ENCODE data around the gene GALNT16. TPM values are rescaled to one million over a fixed set of nuclear protein-coding genes. Genes with fewer than 3 reads are reported as not detected.

Gene GALNT16
- total RNA-seq, 4 donors from 2014 or later: 3.7 to 16.2 (median 6.7) TPM

DNA sequence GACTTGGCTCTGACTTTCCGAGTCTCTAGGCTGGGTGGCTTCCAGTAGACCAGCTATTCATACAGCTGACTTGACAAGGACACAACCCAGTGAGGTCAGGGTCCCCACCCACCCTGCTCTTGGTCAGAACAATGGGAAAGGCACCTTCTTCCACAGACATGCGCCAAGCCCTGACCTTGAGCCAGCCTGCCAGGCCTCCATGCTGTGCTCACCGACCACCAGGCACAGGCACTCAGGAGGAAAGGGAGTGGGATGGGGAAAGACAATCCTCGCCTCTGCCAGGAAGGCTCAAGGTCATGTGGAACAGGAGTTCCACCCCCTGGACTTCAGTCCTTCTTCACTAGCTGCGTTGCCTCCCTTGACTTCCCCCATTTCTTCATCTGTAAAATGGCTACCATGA, 31.4 kb downstream of the GALNT16 start:
- no peak overlapping the region for H3K27ac ChIP-seq
- H3K9me3 ChIP-seq: no peaks in the 10 kb centered on the region
- TF ChIP-seq POLR2A (IDR thresholded peaks at IDR 0.05): no peak
- no peak for TF ChIP-seq EP300 (IDR thresholded peaks at IDR 0.05)
- TF ChIP-seq, protein P1, sequence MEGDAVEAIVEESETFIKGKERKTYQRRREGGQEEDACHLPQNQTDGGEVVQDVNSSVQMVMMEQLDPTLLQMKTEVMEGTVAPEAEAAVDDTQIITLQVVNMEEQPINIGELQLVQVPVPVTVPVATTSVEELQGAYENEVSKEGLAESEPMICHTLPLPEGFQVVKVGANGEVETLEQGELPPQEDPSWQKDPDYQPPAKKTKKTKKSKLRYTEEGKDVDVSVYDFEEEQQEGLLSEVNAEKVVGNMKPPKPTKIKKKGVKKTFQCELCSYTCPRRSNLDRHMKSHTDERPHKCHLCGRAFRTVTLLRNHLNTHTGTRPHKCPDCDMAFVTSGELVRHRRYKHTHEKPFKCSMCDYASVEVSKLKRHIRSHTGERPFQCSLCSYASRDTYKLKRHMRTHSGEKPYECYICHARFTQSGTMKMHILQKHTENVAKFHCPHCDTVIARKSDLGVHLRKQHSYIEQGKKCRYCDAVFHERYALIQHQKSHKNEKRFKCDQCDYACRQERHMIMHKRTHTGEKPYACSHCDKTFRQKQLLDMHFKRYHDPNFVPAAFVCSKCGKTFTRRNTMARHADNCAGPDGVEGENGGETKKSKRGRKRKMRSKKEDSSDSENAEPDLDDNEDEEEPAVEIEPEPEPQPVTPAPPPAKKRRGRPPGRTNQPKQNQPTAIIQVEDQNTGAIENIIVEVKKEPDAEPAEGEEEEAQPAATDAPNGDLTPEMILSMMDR (IDR thresholded peaks at IDR 0.05): no peak
- no peak for TF ChIP-seq POLR2AphosphoS5 (IDR thresholded peaks at IDR 0.05)
- peaks cover 0 to 22% (median 3%) of the 10 kb centered on the region in 3 donors for H3K4me1 ChIP-seq
- no peak for ATAC-seq
- no peaks in the 10 kb centered on the region for H3K27me3 ChIP-seq
- H3K4me3 ChIP-seq: no peak overlapping the region
- no peaks in the 10 kb centered on the region for H3K36me3 ChIP-seq
- 53 to 86% methylated on average over 2 to 3 of the region's 5 CpGs for WGBS, 2 donors (ENCODE audit: low coverage in 1 of 2)

DNA sequence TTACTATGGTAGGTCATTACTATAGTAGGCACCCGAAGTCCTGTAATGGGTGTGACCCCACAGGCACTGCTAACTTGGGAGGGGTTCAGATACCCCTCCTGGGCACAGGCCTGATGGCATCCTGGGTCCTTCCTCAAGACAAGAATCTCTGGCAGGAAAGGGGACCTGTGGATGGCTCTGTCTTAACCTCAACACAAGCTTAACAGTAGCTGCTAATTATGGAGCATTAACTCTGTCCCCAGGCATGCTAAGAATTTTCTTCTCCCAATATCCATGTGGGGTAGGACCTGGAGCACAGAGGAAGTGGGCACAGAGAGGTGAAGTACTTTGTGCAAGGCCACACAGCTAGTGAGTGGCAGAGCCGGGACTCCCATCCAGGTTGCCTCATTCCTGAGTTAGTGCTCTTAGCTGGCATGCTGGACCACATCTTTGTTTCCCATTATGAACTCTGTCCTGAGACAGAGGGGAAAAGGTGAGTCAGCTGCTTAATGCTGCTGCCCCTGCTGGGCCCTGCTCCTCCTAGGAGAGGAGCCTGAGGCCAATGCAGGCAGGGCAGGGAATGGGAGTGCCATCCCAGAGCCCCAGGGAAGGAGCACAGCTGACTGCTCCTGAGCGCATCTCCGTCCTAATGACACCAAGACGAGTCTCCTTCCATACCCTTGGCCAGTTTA, 32.1 kb downstream of the GALNT16 start:
- H3K4me3 ChIP-seq: no peak overlapping the region
- no peak overlapping the region for H3K27ac ChIP-seq
- no peaks in the 10 kb centered on the region for H3K9me3 ChIP-seq
- H3K27me3 ChIP-seq: no peaks in the 10 kb centered on the region
- no peaks in the 10 kb centered on the region for H3K36me3 ChIP-seq
- H3K4me1 ChIP-seq: peaks cover 0 to 19% (median 2%) of the 10 kb centered on the region in 3 donors
- no peak for ATAC-seq
- WGBS, 2 donors (ENCODE audit: low coverage in 1 of 2): 69 to 85% methylated on average over 2 to 3 of the region's 5 CpGs
- TF ChIP-seq, protein P1 (IDR thresholded peaks at IDR 0.05): no peak
- TF ChIP-seq POLR2AphosphoS5 (IDR thresholded peaks at IDR 0.05) (no peak), EP300 (IDR thresholded peaks at IDR 0.05) (no peak)

DNA sequence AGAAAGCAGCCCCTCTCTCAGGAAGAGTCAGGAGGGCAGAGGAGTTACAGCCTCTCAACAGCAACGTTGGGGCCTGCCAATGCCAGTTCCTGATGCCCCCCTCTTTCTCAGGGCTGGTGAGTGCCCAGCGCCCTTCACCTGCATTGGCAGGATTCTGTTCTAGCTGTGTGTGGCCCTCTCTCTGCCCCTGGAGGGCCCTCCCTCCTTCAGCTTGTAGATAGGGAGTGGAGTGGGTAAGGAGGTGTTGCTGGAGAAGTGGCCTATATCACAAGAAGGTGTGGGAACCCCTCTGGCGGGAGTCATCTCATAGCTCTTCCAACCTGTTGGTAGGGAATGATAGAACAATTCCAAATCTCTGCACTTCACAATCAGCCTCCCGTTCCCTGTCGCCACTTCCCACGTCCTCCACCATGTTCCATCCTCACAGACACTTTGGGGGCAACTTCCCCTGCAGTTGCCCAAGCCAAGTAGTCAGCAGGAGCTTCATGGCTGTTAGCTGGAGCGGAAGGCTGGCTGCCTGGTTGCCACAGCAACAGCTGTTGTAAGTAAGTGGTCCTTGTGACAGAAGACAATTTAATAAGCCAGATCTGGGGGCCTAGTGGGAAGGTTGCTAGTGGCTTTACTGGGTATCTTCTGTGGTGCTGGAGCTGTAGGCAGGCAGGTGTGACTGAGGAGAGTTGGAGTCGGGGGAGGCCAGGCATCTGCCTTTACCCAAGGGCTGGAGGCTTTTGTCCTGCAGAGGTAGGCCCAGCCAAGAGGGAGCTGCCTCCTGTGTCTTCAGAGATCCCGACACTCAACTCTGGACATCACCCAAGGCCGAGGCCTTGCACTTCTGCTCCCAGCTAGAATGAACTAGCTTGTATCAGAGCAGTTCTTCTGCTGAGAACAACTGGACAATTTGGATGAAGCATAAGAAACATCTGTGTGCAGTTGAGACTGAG, 38.4 kb downstream of the GALNT16 start:
- Histone ChIP-seq H3K27me3 (peaks cover 6% of the 10 kb centered on the region), H3K9me3 (no peaks in the 10 kb centered on the region), H3K4me3 (no peak overlapping the region), H3K36me3 (no peaks in the 10 kb centered on the region), H3K4me1 (peaks cover 0 to 12% (median 0%) of the 10 kb centered on the region in 3 donors), H3K27ac (no peak overlapping the region)
- WGBS, 2 donors (ENCODE audit: low coverage in 1 of 2): 69 to 88% methylated on average over 5 to 6 of the region's 10 CpGs
- no peak for ATAC-seq
- TF ChIP-seq EP300 (IDR thresholded peaks at IDR 0.05) (no peak), POLR2A (IDR thresholded peaks at IDR 0.05) (no peak), POLR2AphosphoS5 (IDR thresholded peaks at IDR 0.05) (no peak)
- TF ChIP-seq, protein P1 (IDR thresholded peaks at IDR 0.05): no peak

DNA sequence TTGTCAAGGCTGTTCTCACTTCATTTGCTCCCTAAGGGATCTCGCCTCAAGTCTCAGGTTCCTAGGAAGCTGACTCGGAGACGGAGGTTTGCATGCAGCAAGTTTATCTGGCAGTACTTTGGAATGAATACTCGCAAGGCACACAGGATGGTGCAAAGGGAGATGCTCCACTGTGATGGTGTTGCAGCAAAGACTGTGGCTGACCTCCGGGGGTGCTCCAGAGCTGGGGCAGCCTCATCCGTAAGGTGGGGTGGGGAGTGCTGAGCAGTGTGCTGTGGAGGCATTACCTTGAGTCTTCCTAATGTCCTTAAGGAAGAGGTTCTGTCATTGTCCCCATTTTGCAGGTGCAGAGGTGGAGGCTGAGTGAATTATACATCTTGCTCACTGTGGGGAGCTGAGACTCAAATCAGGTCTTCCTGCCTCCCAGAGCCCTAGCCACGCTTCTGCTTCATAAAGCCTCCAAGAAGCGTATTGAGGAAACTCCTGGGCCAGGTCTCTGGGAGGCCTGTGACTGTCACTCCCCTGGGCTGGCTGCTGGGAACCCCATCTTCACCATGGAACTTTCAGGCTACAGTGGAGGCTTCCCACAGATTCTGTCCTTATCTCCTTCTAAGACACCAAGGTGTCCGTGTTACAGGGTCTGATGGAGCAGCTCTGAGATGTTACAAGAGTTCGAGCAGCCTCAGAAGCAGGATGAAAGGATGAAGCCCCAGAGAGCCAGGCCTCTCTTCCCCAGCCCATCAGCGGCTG, 39.5 kb downstream of the GALNT16 start:
- Histone ChIP-seq H3K4me1 (peaks cover 0 to 12% (median 0%) of the 10 kb centered on the region in 3 donors), H3K4me3 (no peak overlapping the region), H3K27ac (no peak overlapping the region), H3K36me3 (no peaks in the 10 kb centered on the region), H3K27me3 (peaks cover 6% of the 10 kb centered on the region), H3K9me3 (no peaks in the 10 kb centered on the region)
- WGBS, 2 donors (ENCODE audit: low coverage in 1 of 2): 86 to 100% methylated on average over 1 to 7 of the region's 11 CpGs
- TF ChIP-seq POLR2AphosphoS5 (IDR thresholded peaks at IDR 0.05): no peak
- TF ChIP-seq, protein P1 (IDR thresholded peaks at IDR 0.05): no peak
- no peak for TF ChIP-seq POLR2A (IDR thresholded peaks at IDR 0.05)
- TF ChIP-seq EP300 (IDR thresholded peaks at IDR 0.05): no peak
- ATAC-seq: no peak
